Esophagus (tissue), 2 donors: ENCODE data around the gene TNFSF13B. TPM values are rescaled to one million over a fixed set of nuclear protein-coding genes. Genes with fewer than 3 reads are reported as not detected.
"Not testable (repeated sequence)": the region's sequence is repeated elsewhere in the genome, so short reads cannot be mapped to it uniquely, and the experiment has no call there.

ENCODE experiments used
- H3K27ac ChIP-seq, 2 donors: one replicate each; pipeline ENCODE4 v1.5.1; 2013; ENCODE audit warnings: low read depth in 2 of 2, mild to moderate bottlenecking in 2 of 2, inconsistent platforms in 1 of 2, low read length in 1 of 2, moderate library complexity in 1 of 2
- H3K27me3 ChIP-seq, 2 donors: one replicate each; pipeline ENCODE4 v1.6.1; 2013; ENCODE audit warnings: low read length in 2 of 2, control low read depth in 1 of 2, mild to moderate bottlenecking in 1 of 2; ENCODE audit not compliant: insufficient read depth in 2 of 2, control insufficient read depth in 1 of 2
- H3K36me3 ChIP-seq, 2 donors: one replicate each; pipeline ENCODE4 v1.6.1; 2013; ENCODE audit warnings: low read length in 1 of 2; ENCODE audit not compliant: control insufficient read depth in 2 of 2, insufficient read depth in 2 of 2
- H3K4me1 ChIP-seq, 2 donors: one replicate each; pipeline ENCODE4 v1.6.1; 2013; ENCODE audit warnings: low read length in 1 of 2; ENCODE audit not compliant: control insufficient read depth in 2 of 2, insufficient read depth in 2 of 2
- H3K4me3 ChIP-seq, 2 donors: one replicate each; pipeline ENCODE4 v1.5.1; 2013; ENCODE audit warnings: low read length in 2 of 2, mild to moderate bottlenecking in 2 of 2, low read depth in 1 of 2, moderate library complexity in 1 of 2
- H3K9me3 ChIP-seq, 2 donors: one replicate each; pipeline ENCODE4 v1.6.1; 2013; ENCODE audit warnings: mild to moderate bottlenecking in 2 of 2, low read depth in 1 of 2, low read length in 1 of 2, moderate library complexity in 1 of 2; ENCODE audit not compliant: control insufficient read depth in 2 of 2, insufficient read depth in 1 of 2
- WGBS, 2 donors: extraction: QIAGEN DNeasy Blood & Tissue Kit; methylation state at CpG; one replicate each; pipeline ENCODE4 v1.1.7; 2013; 5-methylcytosine and 5-hydroxymethylcytosine counted together
- polyA plus RNA-seq, 2 donors: library from polyadenylated mRNA; stranded (reverse); fragments of 200-250 nt; gene quantifications; one replicate each; pipeline ENCODE4 v1.2.3, GENCODE V29; 2013
- donor health status: healthy with polysubstance abuse.
- donor health status: Bipolar disorder and iron deficiency.

Gene TNFSF13B
- polyA plus RNA-seq, 2 donors, result 0.41 to 0.92 TPM

- H3K27ac ChIP-seq, result no peak overlapping the region
- H3K4me1 ChIP-seq, result peaks cover 0 to 2% of the 10 kb centered on the region in 2 donors
- no peaks in the 10 kb centered on the region for H3K36me3 ChIP-seq
- H3K27me3 ChIP-seq, result no peaks in the 10 kb centered on the region
- WGBS, 2 donors, result 90 to 91% methylated on average over 9 of the region's 9 CpGs
- H3K4me3 ChIP-seq, result no peak overlapping the region
- H3K9me3 ChIP-seq, result no peaks in the 10 kb centered on the region
Measured at GRCh38 chr13:108263621-108264355, 5.7 kb upstream of the TNFSF13B start.

DNA sequence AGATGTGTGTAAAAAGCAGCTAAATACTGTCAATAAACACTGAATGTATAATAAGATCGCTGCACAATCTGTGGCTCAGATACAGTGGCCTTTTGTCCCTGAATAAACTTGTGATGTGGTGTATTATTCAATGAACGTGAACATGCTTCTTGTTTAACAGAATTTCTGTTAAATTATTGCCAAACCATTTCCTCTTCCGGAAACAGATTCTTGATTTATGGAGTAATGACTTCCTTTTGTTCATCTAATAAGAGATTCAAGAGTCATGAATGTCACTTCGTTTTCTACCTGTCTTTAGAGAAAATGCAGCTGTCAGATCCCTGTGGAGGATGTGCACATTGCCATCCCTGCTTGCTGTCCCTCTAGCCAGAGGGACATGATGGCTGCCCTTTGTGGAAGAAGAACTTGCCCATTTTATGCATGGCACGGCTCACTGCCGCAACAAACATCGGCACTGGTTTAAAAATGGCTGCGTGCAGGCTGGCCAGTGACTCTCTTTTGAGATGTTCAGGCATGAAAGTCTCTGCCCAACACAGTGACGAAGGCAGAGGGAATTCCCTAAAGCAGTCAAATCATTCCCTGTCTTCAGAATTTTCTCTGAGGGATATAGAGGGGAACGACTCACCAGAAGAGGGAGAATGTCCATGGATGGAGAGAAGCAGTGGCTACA lies 3.1 kb upstream of the TNFSF13B start:
- 70 to 74% methylated on average over 10 of the region's 10 CpGs for WGBS, 2 donors
- no peak overlapping the region for H3K27ac ChIP-seq

DNA sequence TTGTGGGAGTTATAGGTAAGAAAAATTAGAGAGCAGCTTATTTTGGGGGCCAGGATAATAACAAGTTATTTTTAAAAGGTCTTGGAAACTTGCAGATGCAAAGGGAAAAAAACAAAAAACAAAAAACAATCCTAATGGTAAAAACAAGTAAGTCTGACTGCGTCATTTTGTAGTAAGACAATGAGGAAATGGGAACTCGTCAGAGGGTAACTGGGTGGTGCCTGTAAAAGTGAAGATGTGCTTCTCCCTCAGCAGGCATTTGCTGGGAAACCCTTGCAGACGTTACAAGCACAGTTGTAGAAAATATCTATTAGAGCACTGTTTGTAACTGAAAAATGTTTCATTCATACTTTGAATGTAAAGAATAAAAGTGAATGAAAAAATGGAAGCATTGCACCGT lies 2.2 kb upstream of the TNFSF13B start:
- H3K4me3 ChIP-seq, result no peak overlapping the region
- no peak overlapping the region for H3K27ac ChIP-seq
- H3K9me3 ChIP-seq, result no peaks in the 10 kb centered on the region
- no peaks in the 10 kb centered on the region for H3K27me3 ChIP-seq
- WGBS, 2 donors, result 89 to 90% methylated on average over 4 of the region's 4 CpGs
- peaks cover 0 to 6% of the 10 kb centered on the region in 2 donors for H3K4me1 ChIP-seq
- H3K36me3 ChIP-seq, result no peaks in the 10 kb centered on the region

More for the DNA sequence above, 3.1 kb upstream of the TNFSF13B start:
- H3K4me3 ChIP-seq, result no peak overlapping the region
- no peaks in the 10 kb centered on the region for H3K36me3 ChIP-seq
- H3K4me1 ChIP-seq, result peaks cover 0 to 6% of the 10 kb centered on the region in 2 donors
- H3K27me3 ChIP-seq, result no peaks in the 10 kb centered on the region
- no peaks in the 10 kb centered on the region for H3K9me3 ChIP-seq

GRCh38 chr13:108267855-108268254 lies 1.7 kb upstream of the TNFSF13B start:
- H3K27ac ChIP-seq, H3K4me3 ChIP-seq, H3K9me3 ChIP-seq, H3K4me1 ChIP-seq, H3K27me3 ChIP-seq, H3K36me3 ChIP-seq: not testable (repeated sequence)
- WGBS, 2 donors, result 95 to 96% methylated on average over 3 of the region's 3 CpGs

- Histone ChIP-seq H3K36me3 (no peaks in the 10 kb centered on the region), H3K9me3 (no peaks in the 10 kb centered on the region), H3K27me3 (no peaks in the 10 kb centered on the region), H3K4me3 (no peak overlapping the region), H3K27ac (peak overlapping the region in 1 of 2 donors; percentile 31), H3K4me1 (peaks cover 0 to 6% of the 10 kb centered on the region in 2 donors)
- WGBS, 2 donors, result 71 to 75% methylated on average over 4 of the region's 4 CpGs
Measured at GRCh38 chr13:108268466-108269112, 929 bp upstream of the TNFSF13B start.

DNA sequence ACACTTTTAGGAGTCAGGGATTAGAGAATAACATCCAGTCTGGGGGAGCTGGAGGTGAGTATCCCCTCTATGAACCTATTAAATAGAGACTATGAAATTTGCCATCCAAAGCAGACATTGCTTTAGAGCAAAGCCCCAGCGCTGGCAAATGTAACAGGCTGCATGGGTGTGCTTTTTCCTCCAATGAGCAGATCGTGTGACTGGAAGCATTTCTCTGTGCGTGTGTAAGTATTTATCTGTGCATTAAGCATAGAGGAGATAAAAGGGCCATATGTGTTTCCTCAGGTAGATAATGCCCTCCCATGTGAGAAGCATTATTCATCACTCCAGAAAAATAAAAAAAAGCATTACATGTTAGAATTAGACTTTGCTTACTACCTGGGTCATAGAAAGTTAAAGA lies 924 bp downstream of the TNFSF13B start:
- Histone ChIP-seq H3K27me3 (no peaks in the 10 kb centered on the region), H3K36me3 (no peaks in the 10 kb centered on the region), H3K9me3 (no peaks in the 10 kb centered on the region), H3K4me3 (peak overlapping the region; percentile 30 to 32), H3K4me1 (peaks cover 0 to 6% of the 10 kb centered on the region in 2 donors), H3K27ac (no peak overlapping the region)
- 32 to 36% methylated on average over 3 of the region's 3 CpGs for WGBS, 2 donors

GRCh38 chr13:108272333-108272732 lies 2.8 kb downstream of the TNFSF13B start:
- Histone ChIP-seq H3K36me3 (no peaks in the 10 kb centered on the region), H3K27ac (no peak overlapping the region), H3K9me3 (no peaks in the 10 kb centered on the region), H3K4me1 (peaks cover 0 to 6% of the 10 kb centered on the region in 2 donors), H3K4me3 (no peak overlapping the region), H3K27me3 (no peaks in the 10 kb centered on the region)

DNA sequence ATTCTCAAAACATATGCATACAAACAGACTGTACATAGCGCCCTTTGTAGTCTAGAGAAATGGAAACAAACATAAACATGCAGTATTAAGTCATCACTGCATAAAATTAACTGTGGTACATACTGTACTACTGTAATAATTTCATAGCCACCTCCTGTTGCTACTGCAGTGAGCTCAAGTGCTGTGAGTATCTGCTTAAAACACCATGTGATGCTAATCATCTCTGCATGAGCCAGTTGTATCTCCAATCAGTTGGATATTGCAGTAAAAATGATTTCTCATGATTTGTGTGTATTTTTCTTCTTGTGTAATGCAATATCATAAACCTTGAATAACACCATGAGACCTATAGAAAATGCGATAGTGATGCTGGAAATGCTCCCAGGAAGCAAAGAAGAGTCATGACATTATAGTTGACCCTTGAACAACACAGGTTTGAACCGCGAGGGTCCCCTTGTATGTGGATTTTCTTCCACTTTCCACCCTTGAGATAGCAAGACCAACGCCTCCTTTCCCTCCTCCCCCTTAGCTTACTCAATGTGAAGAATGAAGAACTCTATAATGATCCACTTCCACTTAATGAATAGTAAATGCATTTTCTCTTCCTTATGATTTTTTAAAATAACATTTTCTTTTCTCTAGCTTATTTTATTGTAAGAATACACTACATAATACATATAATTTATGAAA lies 4.1 kb downstream of the TNFSF13B start:
- Histone ChIP-seq H3K4me3 (no peak overlapping the region), H3K4me1 (peaks cover 0 to 6% of the 10 kb centered on the region in 2 donors), H3K36me3 (no peaks in the 10 kb centered on the region), H3K27me3 (no peaks in the 10 kb centered on the region), H3K9me3 (no peaks in the 10 kb centered on the region), H3K27ac (no peak overlapping the region)
- 87 to 91% methylated on average over 5 of the region's 5 CpGs for WGBS, 2 donors

DNA sequence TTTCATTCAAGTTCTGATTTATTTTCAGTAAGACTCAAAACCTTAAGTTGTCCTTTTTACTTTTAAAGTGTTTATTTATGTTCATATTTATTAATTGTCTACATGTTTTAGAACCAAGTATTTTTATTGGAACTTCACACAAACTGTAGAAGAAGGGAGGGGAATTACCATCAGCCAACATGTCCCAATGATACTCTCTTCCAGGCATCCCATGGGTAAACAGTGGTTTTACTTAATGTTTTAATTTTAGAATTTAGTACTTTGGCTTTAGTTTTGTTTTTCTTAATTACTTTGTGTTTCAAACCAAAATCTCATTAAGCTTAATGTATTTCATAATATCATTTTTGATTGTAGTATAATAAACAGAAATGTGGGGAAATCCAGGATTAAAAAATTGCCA lies 5.2 kb downstream of the TNFSF13B start:
- H3K4me3 ChIP-seq, result no peak overlapping the region
- no peaks in the 10 kb centered on the region for H3K27me3 ChIP-seq
- H3K4me1 ChIP-seq, result peaks cover 0 to 3% of the 10 kb centered on the region in 2 donors
- no peak overlapping the region for H3K27ac ChIP-seq
- no peaks in the 10 kb centered on the region for H3K36me3 ChIP-seq
- no peaks in the 10 kb centered on the region for H3K9me3 ChIP-seq
